ENCODE measurements around the gene CAPN12. TPM values are rescaled to one million over a fixed set of nuclear protein-coding genes. Genes with fewer than 3 reads are reported as not detected.
"Not testable (repeated sequence)": the region's sequence is repeated elsewhere in the genome, so short reads cannot be mapped to it uniquely, and the experiment has no call there.

CAPN12 gene
- total RNA-seq, 2 experiments from 2014 or later: 1.2 to 2.6 TPM

DNA sequence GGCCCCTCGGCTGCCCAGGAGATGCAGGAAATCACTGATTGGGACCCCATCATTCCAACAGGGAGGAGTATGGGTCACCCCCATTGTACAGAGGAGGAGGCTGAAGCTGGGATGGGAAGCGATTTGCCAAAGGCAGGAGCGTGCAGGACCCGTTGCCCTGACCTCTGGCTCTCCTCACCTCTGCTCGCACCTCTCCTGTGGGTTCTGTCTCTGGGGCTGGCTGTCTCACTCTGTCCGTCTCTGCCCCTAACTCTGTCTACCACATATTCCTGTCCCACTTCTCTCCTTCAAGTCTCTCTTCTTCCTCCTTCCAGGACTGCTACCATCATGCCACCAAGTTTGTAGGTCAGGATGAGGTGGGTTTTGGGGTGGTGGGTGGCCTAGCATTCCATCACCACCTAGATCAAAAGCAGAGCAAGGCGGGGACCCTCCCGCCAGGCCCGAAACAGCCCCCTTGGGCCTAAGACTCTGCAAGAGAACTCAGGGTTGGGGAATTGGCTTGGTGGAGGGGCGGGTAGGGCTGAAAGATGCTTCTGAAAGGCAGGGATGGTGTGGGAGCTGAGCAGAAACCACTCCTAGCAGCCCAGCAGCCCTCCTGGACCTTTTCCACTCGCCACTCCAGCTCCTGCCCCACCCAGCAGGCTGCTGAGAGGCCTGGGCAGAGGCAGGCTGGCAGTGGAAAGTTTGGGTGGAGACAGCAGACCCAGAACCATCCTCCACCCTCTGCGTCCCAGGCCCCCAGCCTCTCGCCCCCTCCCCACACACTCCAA is 30.1 kb upstream of the CAPN12 start:
- Histone ChIP-seq H3K4me2 (ENCODE audit: low read length) (no peak overlapping the region), H4K20me1 (ENCODE audit: insufficient read depth, low read length) (no peaks in the 10 kb centered on the region), H3K4me1 (ENCODE audit: insufficient read depth, low read length, poor library complexity, severe bottlenecking) (no peaks in the 10 kb centered on the region), H2AFZ (ENCODE audit: low read length) (no peak overlapping the region), H3K4me3 (ENCODE audit: low read depth, low read length, poor library complexity, severe bottlenecking) (no peak overlapping the region), H3K27ac (ENCODE audit: low read depth, low read length, poor library complexity, severe bottlenecking) (no peak overlapping the region), H3K9me3 (ENCODE audit: low read length) (no peaks in the 10 kb centered on the region), H3K79me2 (ENCODE audit: insufficient read depth, low read depth, low read length) (no peaks in the 10 kb centered on the region), H3K36me3 (ENCODE audit: insufficient read depth, low read length) (no peaks in the 10 kb centered on the region), H3K9me2 (ENCODE audit: insufficient read depth, low read length) (no peaks in the 10 kb centered on the region)
- BruUV-seq (replicated peaks): no TSS peak
- CTCF ChIA-PET (ENCODE audit: unreplicated experiment): no interaction called here
- no peak for DNase-seq (ENCODE audit: low spot score)
- POLR2A ChIA-PET: interaction anchor here (0.6 kb wide), 1 partner anchor 12 kb away, joined by 3 read pairs; no protein-coding TSS in a partner anchor
- TF ChIP-seq, protein P1, sequence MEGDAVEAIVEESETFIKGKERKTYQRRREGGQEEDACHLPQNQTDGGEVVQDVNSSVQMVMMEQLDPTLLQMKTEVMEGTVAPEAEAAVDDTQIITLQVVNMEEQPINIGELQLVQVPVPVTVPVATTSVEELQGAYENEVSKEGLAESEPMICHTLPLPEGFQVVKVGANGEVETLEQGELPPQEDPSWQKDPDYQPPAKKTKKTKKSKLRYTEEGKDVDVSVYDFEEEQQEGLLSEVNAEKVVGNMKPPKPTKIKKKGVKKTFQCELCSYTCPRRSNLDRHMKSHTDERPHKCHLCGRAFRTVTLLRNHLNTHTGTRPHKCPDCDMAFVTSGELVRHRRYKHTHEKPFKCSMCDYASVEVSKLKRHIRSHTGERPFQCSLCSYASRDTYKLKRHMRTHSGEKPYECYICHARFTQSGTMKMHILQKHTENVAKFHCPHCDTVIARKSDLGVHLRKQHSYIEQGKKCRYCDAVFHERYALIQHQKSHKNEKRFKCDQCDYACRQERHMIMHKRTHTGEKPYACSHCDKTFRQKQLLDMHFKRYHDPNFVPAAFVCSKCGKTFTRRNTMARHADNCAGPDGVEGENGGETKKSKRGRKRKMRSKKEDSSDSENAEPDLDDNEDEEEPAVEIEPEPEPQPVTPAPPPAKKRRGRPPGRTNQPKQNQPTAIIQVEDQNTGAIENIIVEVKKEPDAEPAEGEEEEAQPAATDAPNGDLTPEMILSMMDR (conservative IDR thresholded peaks at IDR 0.05; ENCODE audit: low read length): no peak
- TF ChIP-seq EZH2phosphoT487 (IDR thresholded peaks at IDR 0.05; ENCODE audit: borderline replicate concordance, low read depth, low read length): no peak
- intact Hi-C loops (cut with micrococcal nuclease; ENCODE audit: unreplicated experiment): no loop called here

DNA sequence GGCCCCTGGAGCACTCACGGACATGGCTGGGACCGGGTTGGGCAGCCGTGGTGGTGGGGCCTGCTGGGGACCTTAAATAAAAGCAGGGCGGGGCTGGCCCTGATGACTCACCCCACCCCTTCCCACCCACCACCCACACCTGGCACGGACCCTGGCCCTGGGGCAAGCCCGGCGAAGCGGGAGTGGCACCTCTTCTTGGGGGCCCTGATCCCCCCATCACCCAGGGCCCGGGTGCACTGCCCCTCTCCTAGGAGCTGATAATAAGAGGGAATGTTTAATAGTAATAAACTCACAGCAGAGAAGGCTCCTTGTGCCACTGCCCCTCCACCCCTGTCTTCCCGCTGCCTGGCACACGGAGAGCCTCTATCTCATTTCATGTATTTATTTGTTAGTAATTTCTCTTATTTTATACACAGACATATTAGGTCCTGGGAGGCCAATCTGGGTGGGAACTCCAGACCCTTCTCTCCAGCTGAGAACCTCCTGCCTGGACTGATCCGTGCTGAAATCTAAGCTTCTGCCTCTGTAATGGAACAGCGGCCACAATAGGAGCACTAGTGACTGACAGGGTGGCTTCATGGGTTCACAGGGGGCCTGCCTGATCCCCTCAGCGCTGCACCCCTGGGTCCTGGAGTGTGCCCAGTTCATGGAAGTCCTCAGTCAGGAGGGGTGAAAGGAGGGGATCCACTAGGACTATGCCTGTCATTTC is 29.3 kb upstream of the CAPN12 start, which contains the start of gene LGALS7:
LGALS7 (minus strand) TSS at position 49 of the 709 bp plus-strand sequence; CDS start at position 24, 25 bp downstream.
- CTCF ChIA-PET (ENCODE audit: unreplicated experiment): no interaction called here
- H3K9me2 ChIP-seq (ENCODE audit: insufficient read depth, low read length): no peaks in the 10 kb centered on the region
- H3K9me3 ChIP-seq (ENCODE audit: low read length): no peaks in the 10 kb centered on the region
- no TSS peak for BruUV-seq (replicated peaks)
- H3K4me1 ChIP-seq (ENCODE audit: insufficient read depth, low read length, poor library complexity, severe bottlenecking): no peaks in the 10 kb centered on the region
- no peaks in the 10 kb centered on the region for H3K79me2 ChIP-seq (ENCODE audit: insufficient read depth, low read depth, low read length)
- POLR2A ChIA-PET: no interaction called here
- no peaks in the 10 kb centered on the region for H4K20me1 ChIP-seq (ENCODE audit: insufficient read depth, low read length)
- no peak within 1 kb of the TSS for H3K4me2 ChIP-seq (ENCODE audit: low read length)
- TF ChIP-seq, protein P1 (conservative IDR thresholded peaks at IDR 0.05; ENCODE audit: low read length): no peak
- no peak for TF ChIP-seq EZH2phosphoT487 (IDR thresholded peaks at IDR 0.05; ENCODE audit: borderline replicate concordance, low read depth, low read length)
- DNase-seq (ENCODE audit: low spot score): no peak
- H2AFZ ChIP-seq (ENCODE audit: low read length): no peak within 1 kb of the TSS
- intact Hi-C loops (cut with micrococcal nuclease; ENCODE audit: unreplicated experiment): no loop called here
- no peak within 1 kb of the TSS for H3K27ac ChIP-seq (ENCODE audit: low read depth, low read length, poor library complexity, severe bottlenecking)
- H3K36me3 ChIP-seq (ENCODE audit: insufficient read depth, low read length): no peaks in the 10 kb centered on the region
- H3K4me3 ChIP-seq (ENCODE audit: low read depth, low read length, poor library complexity, severe bottlenecking): no peak within 1 kb of the TSS

DNA sequence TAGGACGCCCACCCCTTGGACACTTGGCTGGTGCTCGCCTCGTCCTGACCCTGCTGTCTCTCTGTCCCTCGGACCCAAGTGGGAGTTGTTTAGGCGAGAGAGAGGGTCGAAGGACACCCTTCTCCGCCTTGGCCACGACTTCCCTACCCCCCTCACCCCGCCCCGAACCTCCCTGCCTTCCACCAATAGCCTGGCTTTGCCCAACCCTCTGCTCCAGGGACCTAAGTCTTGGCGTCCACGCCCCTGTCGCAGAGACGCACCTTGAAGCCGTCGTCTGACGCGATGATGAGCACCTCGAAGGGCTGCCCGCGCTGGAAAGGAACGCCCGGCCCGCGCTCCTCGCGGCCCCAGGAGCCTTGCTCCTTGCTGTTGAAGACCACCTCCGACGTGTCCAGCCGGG is 27.3 kb upstream of the CAPN12 start:
- POLR2A ChIA-PET; H3K9me3 ChIP-seq (ENCODE audit: low read length); BruUV-seq (replicated peaks): not testable (repeated sequence)

DNA sequence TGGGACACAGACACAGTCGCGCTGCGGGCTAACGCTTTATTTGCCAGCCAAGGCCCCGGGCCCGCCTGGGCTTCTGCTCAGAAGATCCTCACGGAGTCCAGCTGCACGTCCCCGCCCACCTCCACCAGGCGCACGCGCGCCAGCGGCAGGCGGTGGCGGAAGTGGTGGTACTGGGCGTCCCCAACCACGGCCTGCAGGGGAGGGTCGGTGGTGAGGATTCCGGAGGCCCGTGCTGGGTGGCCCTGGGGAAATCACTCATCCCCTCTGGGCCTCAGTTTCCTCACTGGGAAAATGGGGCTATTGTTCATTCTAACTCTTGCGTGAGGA is 26.6 kb upstream of the CAPN12 start:
- H3K4me3 ChIP-seq (ENCODE audit: low read depth, low read length, poor library complexity, severe bottlenecking); DNase-seq (ENCODE audit: low spot score); intact Hi-C loops (cut with micrococcal nuclease; ENCODE audit: unreplicated experiment); H3K9me2 ChIP-seq (ENCODE audit: insufficient read depth, low read length); H3K79me2 ChIP-seq (ENCODE audit: insufficient read depth, low read depth, low read length); POLR2A ChIA-PET; H3K36me3 ChIP-seq (ENCODE audit: insufficient read depth, low read length); H3K4me2 ChIP-seq (ENCODE audit: low read length); CTCF ChIA-PET (ENCODE audit: unreplicated experiment); H4K20me1 ChIP-seq (ENCODE audit: insufficient read depth, low read length); H3K27ac ChIP-seq (ENCODE audit: low read depth, low read length, poor library complexity, severe bottlenecking); BruUV-seq (replicated peaks); H3K9me3 ChIP-seq (ENCODE audit: low read length); H2AFZ ChIP-seq (ENCODE audit: low read length); H3K4me1 ChIP-seq (ENCODE audit: insufficient read depth, low read length, poor library complexity, severe bottlenecking): not testable (repeated sequence)

More for the DNA sequence above, 27.3 kb upstream of the CAPN12 start:
- H3K36me3 ChIP-seq (ENCODE audit: insufficient read depth, low read length); DNase-seq (ENCODE audit: low spot score); H4K20me1 ChIP-seq (ENCODE audit: insufficient read depth, low read length); H2AFZ ChIP-seq (ENCODE audit: low read length); H3K27ac ChIP-seq (ENCODE audit: low read depth, low read length, poor library complexity, severe bottlenecking); H3K4me1 ChIP-seq (ENCODE audit: insufficient read depth, low read length, poor library complexity, severe bottlenecking); H3K79me2 ChIP-seq (ENCODE audit: insufficient read depth, low read depth, low read length); H3K9me2 ChIP-seq (ENCODE audit: insufficient read depth, low read length); H3K4me2 ChIP-seq (ENCODE audit: low read length); CTCF ChIA-PET (ENCODE audit: unreplicated experiment); intact Hi-C loops (cut with micrococcal nuclease; ENCODE audit: unreplicated experiment); H3K4me3 ChIP-seq (ENCODE audit: low read depth, low read length, poor library complexity, severe bottlenecking): not testable (repeated sequence)
